Measurements from ENCODE around the gene CLEC4F.
"Not testable (repeated sequence)": the region's sequence is repeated elsewhere in the genome, so short reads cannot be mapped to it uniquely, and the experiment has no call there.

CLEC4F gene

GRCh38 chr2:70823249-70823648, 2.9 kb upstream of the CLEC4F start:
- DNase-seq = no peak

GRCh38 chr2:70822843-70823242, 2.4 kb upstream of the CLEC4F start:
- DNase-seq = no peak

GRCh38 chr2:70817284-70817954, 3.0 kb downstream of the CLEC4F start:
- DNase-seq = no peak

GRCh38 chr2:70816726-70817125, 3.7 kb downstream of the CLEC4F start:
- DNase-seq = no peak

GRCh38 chr2:70808983-70809958, 11.1 kb downstream of the CLEC4F start:
- no peak for DNase-seq

GRCh38 chr2:70807828-70808118, 12.6 kb downstream of the CLEC4F start:
- no peak for DNase-seq

- DNase-seq = no peak
Measured at GRCh38 chr2:70807102-70807827, 13.1 kb downstream of the CLEC4F start.

- no peak for DNase-seq
Measured at GRCh38 chr2:70806620-70807019, 13.8 kb downstream of the CLEC4F start.

GRCh38 chr2:70806013-70806412, 14.4 kb downstream of the CLEC4F start:
- DNase-seq = no peak

GRCh38 chr2:70801607-70802263, 18.7 kb downstream of the CLEC4F start:
- no peak for DNase-seq

- no peak for DNase-seq
Measured at GRCh38 chr2:70799706-70800105, 20.7 kb downstream of the CLEC4F start.

GRCh38 chr2:70797996-70798395, 22.4 kb downstream of the CLEC4F start:
- not testable (repeated sequence) for DNase-seq

- no peak for DNase-seq
Measured at GRCh38 chr2:70797506-70797905, 22.9 kb downstream of the CLEC4F start.

GRCh38 chr2:70796262-70796661, 24.1 kb downstream of the CLEC4F start:
- no peak for DNase-seq

- DNase-seq = no peak
Measured at GRCh38 chr2:70795164-70795995, 25.0 kb downstream of the CLEC4F start.

- DNase-seq = no peak
Measured at GRCh38 chr2:70793450-70793849, 26.9 kb downstream of the CLEC4F start.

- DNase-seq = no peak
Measured at GRCh38 chr2:70790136-70790828, 30.1 kb downstream of the CLEC4F start, which contains the start of gene FIGLA. Gene FIGLA (minus strand): TSS chr2:70790643. CDS start chr2:70790638, 5 bp downstream.

- peak; percentile 55 for DNase-seq
Measured at GRCh38 chr2:70789304-70790135, 30.9 kb downstream of the CLEC4F start.

GRCh38 chr2:70785137-70785911, 35.1 kb downstream of the CLEC4F start:
- DNase-seq = peak; percentile 54

GRCh38 chr2:70784320-70784719, 36.1 kb downstream of the CLEC4F start:
- DNase-seq = no peak

Measured in fibroblast of skin of right biceps (primary cell).